DOHH2 (cell line): ENCODE results near the gene KCNG2.

ENCODE experiments used
- H3F3A ChIP-seq: fragments of 200-600 bp; sonication (generic), shearing (Covaris generic); 2 replicates; pipeline ENCODE4 v1.6.0; 2016; ENCODE audit warnings: antibody characterized with exemption, mild to moderate bottlenecking; ENCODE audit not compliant: control insufficient read depth, insufficient read depth
- H3K27ac ChIP-seq: fragments of 200-600 bp; sonication (generic); 2 replicates; pipeline ENCODE4 v1.5.1; 2014; ENCODE audit warnings: low read depth, mild to moderate bottlenecking, low read length, moderate library complexity
- H3K27me3 ChIP-seq: fragments of 200-600 bp; sonication (generic); 2 replicates; pipeline ENCODE4 v1.6.1; 2014; ENCODE audit warnings: mild to moderate bottlenecking, low read length, mixed read lengths; ENCODE audit not compliant: control insufficient read depth
- H3K36me3 ChIP-seq: fragments of 200-600 bp; sonication (generic); 2 replicates; pipeline ENCODE4 v1.6.1; 2014; ENCODE audit warnings: mild to moderate bottlenecking, low read length, moderate library complexity, mixed read lengths; ENCODE audit not compliant: control insufficient read depth
- H3K4me1 ChIP-seq: fragments of 200-600 bp; sonication (generic); 2 replicates; pipeline ENCODE4 v1.6.1; 2014; ENCODE audit warnings: mild to moderate bottlenecking, low read length, mixed read lengths; ENCODE audit not compliant: control insufficient read depth
- H3K4me2 ChIP-seq: fragments of 200-600 bp; sonication (generic); 2 replicates; pipeline ENCODE4 v1.6.0; 2014; ENCODE audit warnings: mild to moderate bottlenecking, low read length, moderate library complexity
- H3K4me3 ChIP-seq: fragments of 200-600 bp; sonication (generic); 2 replicates; pipeline ENCODE4 v1.5.1; 2014; ENCODE audit warnings: mild to moderate bottlenecking, low read length, mixed read lengths
- H3K79me2 ChIP-seq: fragments of 200-600 bp; sonication (generic); 2 replicates; pipeline ENCODE4 v1.6.1; 2014; ENCODE audit warnings: mild to moderate bottlenecking, low read length, mixed read lengths; ENCODE audit not compliant: control insufficient read depth
- H3K9me2 ChIP-seq: fragments of 200-600 bp; sonication (generic); replicated peaks from 2 replicates; pipeline ENCODE4 v1.6.1; 2014; ENCODE audit warnings: mild to moderate bottlenecking, low read length, mixed read lengths; ENCODE audit not compliant: control insufficient read depth
- H3K9me3 ChIP-seq: fragments of 200-600 bp; sonication (generic); 2 replicates; pipeline ENCODE4 v1.6.1; 2014; ENCODE audit warnings: antibody characterized with exemption, low read length, mixed read lengths; ENCODE audit not compliant: control insufficient read depth, insufficient read depth
- H4K20me1 ChIP-seq: fragments of 200-600 bp; sonication (generic); 2 replicates; pipeline ENCODE4 v1.6.0; 2014; ENCODE audit warnings: low read depth, mild to moderate bottlenecking, antibody characterized with exemption, low read length, moderate library complexity; ENCODE audit not compliant: control insufficient read depth, insufficient read depth
- EZH2phosphoT487 ChIP-seq: fragments of 200-600 bp; sonication (generic); IDR thresholded peaks from 2 replicates; pipeline ENCODE4 v1.6.1; 2017; ENCODE audit warnings: borderline replicate concordance, mild to moderate bottlenecking, antibody characterized with exemption, low read length, moderate library complexity, mixed read lengths
- TF ChIP-seq, protein P1 (sequence below): fragments of 200-600 bp; sonication (generic); IDR thresholded peaks from one replicate; pipeline ENCODE4 v1.5.1; 2014; ENCODE audit warnings: antibody characterized with exemption, mild to moderate bottlenecking, low read depth, low read length; ENCODE audit not compliant: poor library complexity, severe bottlenecking

Gene KCNG2

GRCh38 chr18:79921984-79922965 lies 124.5 kb downstream of the KCNG2 start:
- peaks cover 6% of the 10 kb centered on the region; the same call in 1 of the 2 replicates for H3K9me3 ChIP-seq
- H3K27me3 ChIP-seq: no peaks in the 10 kb centered on the region
- H3K4me1 ChIP-seq: no peaks in the 10 kb centered on the region
- H3K36me3 ChIP-seq: peaks cover 25% of the 10 kb centered on the region
- no peaks in the 10 kb centered on the region for H3F3A ChIP-seq
- no peak overlapping the region for H3K4me3 ChIP-seq
- no peak for TF ChIP-seq EZH2phosphoT487
- TF ChIP-seq, protein P1, sequence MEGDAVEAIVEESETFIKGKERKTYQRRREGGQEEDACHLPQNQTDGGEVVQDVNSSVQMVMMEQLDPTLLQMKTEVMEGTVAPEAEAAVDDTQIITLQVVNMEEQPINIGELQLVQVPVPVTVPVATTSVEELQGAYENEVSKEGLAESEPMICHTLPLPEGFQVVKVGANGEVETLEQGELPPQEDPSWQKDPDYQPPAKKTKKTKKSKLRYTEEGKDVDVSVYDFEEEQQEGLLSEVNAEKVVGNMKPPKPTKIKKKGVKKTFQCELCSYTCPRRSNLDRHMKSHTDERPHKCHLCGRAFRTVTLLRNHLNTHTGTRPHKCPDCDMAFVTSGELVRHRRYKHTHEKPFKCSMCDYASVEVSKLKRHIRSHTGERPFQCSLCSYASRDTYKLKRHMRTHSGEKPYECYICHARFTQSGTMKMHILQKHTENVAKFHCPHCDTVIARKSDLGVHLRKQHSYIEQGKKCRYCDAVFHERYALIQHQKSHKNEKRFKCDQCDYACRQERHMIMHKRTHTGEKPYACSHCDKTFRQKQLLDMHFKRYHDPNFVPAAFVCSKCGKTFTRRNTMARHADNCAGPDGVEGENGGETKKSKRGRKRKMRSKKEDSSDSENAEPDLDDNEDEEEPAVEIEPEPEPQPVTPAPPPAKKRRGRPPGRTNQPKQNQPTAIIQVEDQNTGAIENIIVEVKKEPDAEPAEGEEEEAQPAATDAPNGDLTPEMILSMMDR: no peak
- H3K79me2 ChIP-seq: peaks cover 8% of the 10 kb centered on the region
- H3K27ac ChIP-seq: no peak overlapping the region
- no peak overlapping the region for H3K4me2 ChIP-seq
- no peaks in the 10 kb centered on the region for H3K9me2 ChIP-seq
- no peaks in the 10 kb centered on the region for H4K20me1 ChIP-seq

DNA sequence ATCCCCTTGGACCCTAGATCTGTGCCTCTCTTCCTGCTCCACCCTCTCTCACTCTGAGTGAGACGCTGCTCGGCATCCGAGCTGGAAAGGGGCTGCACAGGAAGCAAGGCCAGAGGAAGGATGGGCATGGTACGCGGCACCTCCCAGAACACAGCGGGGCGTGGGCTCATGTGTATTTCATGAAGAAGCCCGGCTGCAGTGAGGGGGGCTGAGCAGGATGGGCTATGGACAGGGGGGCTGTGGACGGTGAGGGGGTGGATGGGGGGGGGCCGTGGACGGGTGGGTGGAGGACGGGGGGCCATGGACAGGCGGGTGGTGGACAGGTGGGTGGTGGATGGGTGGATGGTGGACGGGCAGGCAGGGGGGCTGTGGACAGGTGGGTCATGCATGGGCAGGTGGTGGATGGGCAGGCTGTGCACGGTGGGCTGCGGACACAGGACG lies 125.3 kb downstream of the KCNG2 start:
- Histone ChIP-seq H4K20me1 (no peaks in the 10 kb centered on the region), H3K79me2 (peaks cover 15% of the 10 kb centered on the region)

DNA sequence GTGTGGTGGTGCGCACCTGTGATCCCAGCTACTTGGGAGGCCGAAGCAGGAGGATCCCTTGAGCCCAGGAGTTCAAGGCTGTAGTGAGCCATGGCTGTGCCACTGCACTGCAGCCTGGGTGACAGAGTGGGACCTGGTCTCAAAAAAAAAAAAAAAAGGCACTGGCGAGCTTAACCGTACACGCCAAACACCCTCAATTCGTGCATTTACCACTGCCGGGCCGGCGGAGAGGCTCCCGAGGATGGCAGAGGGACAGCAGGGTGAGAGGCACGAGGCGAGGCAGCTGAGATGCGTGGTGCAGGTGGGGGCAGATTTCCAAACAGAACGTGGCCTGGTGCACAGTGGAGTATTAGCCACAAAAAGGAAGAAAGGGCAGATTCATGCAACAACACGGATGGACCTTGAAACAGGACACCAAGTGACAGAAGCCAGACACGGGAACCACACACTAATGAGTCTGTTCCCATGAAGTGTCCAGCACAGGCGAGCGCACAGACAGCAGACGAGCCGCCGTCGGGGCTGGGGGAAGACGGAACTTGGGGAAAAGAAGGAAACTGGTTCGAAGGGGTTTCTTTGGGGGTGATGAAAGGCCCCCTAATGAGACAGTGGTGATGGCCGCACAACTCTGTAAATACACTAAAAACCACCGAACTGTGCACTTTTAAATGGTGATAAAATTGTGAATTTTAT lies 126.3 kb downstream of the KCNG2 start:
- H3K4me2 ChIP-seq: no peak overlapping the region
- H3K27ac ChIP-seq: no peak overlapping the region
- no peaks in the 10 kb centered on the region for H3K9me2 ChIP-seq
- peaks cover 16% of the 10 kb centered on the region for H3K36me3 ChIP-seq
- no peak overlapping the region for H3K4me3 ChIP-seq
- H4K20me1 ChIP-seq: no peaks in the 10 kb centered on the region
- H3K4me1 ChIP-seq: no peaks in the 10 kb centered on the region
- peaks cover 3% of the 10 kb centered on the region; the same call in 1 of the 2 replicates for H3K9me3 ChIP-seq
- H3K79me2 ChIP-seq: peaks cover 25% of the 10 kb centered on the region
- TF ChIP-seq EZH2phosphoT487: no peak
- TF ChIP-seq, protein P1: no peak
- H3K27me3 ChIP-seq: no peaks in the 10 kb centered on the region
- H3F3A ChIP-seq: no peaks in the 10 kb centered on the region

More for the DNA sequence above, 125.3 kb downstream of the KCNG2 start:
- Histone ChIP-seq H3K4me3 (no peak overlapping the region), H3K36me3 (peaks cover 19% of the 10 kb centered on the region), H3K9me3 (peaks cover 6% of the 10 kb centered on the region; the same call in 1 of the 2 replicates), H3K27ac (no peak overlapping the region), H3K4me2 (no peak overlapping the region), H3K9me2 (no peaks in the 10 kb centered on the region), H3K4me1 (no peaks in the 10 kb centered on the region), H3K27me3 (no peaks in the 10 kb centered on the region), H3F3A (no peaks in the 10 kb centered on the region)
- TF ChIP-seq, protein P1: no peak
- no peak for TF ChIP-seq EZH2phosphoT487
